OCI-LY3 (cell line): ENCODE results near the gene BCKDHB.

Experiments
- EZH2phosphoT487 ChIP-seq: fragments of 200-600 bp; shearing (Covaris generic); IDR thresholded peaks from 2 replicates; pipeline ENCODE4 v1.6.1; 2018; ENCODE audit warnings: antibody characterized with exemption, mixed run types, low read depth
- TF ChIP-seq, protein P1 (sequence below): fragments of 200-600, 300-600 bp; sonication (generic); IDR thresholded peaks from 2 replicates; pipeline ENCODE4 v1.5.1; 2014; ENCODE audit warnings: antibody characterized with exemption, low read length, low read depth

DNA sequence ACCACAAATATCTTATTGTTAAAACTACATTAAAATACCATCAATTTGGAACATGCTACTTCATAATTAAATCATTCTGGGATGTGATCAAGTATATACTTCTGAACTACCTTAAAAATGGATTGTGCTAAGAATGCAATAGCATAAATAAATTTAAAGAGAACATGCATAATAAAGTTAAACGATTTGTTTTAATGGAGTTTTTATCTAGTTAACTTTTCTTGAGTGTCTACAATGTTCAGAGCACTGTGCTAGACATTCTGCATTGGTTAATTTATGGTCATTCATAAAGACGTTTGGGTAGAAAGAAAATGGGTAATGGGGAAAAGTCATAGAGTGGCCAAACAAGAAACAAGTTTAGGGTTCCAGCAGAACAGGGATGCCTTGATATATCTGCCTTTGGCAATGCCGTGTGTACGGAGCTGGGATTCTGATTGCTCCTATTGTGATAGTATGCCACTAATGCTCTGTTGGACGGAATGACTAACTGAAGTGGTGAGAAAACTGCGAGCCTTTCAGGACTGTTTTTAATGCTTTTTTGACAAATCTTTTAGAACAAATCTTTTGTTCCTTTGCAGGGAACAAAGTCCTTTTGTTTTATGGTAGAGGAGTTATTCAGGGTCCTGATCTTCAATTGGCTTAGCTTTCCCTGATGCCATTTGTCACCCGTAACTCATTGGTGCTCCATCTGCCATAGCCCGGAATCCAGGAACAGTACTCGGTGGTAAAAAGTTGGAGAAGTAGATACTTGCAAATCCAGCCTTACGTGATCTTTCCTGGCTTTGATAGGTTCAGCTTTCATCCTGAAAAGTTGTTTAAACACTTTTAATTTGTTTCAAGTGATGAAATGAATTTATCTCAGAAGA is 162.6 kb downstream of the BCKDHB start:
- TF ChIP-seq, protein P1, sequence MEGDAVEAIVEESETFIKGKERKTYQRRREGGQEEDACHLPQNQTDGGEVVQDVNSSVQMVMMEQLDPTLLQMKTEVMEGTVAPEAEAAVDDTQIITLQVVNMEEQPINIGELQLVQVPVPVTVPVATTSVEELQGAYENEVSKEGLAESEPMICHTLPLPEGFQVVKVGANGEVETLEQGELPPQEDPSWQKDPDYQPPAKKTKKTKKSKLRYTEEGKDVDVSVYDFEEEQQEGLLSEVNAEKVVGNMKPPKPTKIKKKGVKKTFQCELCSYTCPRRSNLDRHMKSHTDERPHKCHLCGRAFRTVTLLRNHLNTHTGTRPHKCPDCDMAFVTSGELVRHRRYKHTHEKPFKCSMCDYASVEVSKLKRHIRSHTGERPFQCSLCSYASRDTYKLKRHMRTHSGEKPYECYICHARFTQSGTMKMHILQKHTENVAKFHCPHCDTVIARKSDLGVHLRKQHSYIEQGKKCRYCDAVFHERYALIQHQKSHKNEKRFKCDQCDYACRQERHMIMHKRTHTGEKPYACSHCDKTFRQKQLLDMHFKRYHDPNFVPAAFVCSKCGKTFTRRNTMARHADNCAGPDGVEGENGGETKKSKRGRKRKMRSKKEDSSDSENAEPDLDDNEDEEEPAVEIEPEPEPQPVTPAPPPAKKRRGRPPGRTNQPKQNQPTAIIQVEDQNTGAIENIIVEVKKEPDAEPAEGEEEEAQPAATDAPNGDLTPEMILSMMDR, result no peak
- no peak for TF ChIP-seq EZH2phosphoT487
